Measurements from ENCODE around the gene MAP4K2.
A peak's percentile ranks its signal among the peaks of the same experiment; 100 is the strongest.

The MAP4K2 gene

DNA sequence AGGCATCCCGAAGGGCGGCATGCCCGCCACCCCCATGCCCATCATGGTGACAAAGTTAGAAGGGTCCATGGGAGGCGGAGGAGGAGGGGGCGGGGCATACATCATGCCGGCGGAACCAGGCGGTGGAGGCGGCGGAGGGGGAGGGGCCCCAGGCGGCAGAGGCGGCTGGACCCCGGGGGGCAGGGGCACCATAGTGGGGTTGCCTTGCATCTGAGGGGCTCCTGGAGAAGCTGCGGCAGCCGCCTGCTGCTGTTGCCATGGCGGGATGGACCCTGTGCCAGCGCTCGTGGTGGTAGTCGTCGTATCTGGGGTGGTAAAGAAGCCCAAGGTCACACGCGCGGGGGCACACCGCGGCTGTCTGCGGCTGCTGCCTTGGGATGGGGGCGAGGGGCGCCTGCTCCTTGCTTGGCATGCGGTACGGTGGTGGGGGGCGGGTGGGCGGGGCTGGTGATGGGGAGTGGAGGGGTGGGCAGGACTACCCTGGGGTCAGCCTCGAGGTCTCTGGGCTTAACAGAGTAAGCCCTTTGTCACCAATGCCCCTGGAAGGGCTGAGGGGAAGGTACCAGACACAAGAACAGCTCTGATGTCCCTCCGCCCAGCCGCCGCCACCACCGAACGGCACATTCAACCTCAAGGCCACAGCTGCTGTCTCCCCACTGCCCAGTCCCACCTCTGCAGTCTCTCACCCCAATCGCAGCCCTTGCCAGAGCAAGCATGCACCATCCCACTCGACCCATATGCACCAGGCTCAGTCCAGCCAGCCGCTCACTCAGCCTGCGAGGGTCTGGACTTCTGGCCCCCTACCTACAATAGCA lies 37.0 kb downstream of the MAP4K2 start:
- Histone ChIP-seq H3K4me3 (ENCODE audit: low read depth, low read length) (no peak overlapping the region), H3K4me2 (ENCODE audit: low read length) (no peak overlapping the region), H3K4me1 (peaks cover 15% of the 10 kb centered on the region), H2AFZ (no peak overlapping the region), H3K27me3 (ENCODE audit: control insufficient read depth, insufficient read depth, low read length) (no peaks in the 10 kb centered on the region), H3K9me3 (ENCODE audit: control insufficient read depth, low read length) (no peaks in the 10 kb centered on the region), H3K36me3 (ENCODE audit: control insufficient read depth, insufficient read depth, low read length) (no peaks in the 10 kb centered on the region), H3K9ac (no peak overlapping the region), H3K27ac (no peak overlapping the region), H3K79me2 (peaks cover 19% of the 10 kb centered on the region)
- TF ChIP-seq, protein P1, sequence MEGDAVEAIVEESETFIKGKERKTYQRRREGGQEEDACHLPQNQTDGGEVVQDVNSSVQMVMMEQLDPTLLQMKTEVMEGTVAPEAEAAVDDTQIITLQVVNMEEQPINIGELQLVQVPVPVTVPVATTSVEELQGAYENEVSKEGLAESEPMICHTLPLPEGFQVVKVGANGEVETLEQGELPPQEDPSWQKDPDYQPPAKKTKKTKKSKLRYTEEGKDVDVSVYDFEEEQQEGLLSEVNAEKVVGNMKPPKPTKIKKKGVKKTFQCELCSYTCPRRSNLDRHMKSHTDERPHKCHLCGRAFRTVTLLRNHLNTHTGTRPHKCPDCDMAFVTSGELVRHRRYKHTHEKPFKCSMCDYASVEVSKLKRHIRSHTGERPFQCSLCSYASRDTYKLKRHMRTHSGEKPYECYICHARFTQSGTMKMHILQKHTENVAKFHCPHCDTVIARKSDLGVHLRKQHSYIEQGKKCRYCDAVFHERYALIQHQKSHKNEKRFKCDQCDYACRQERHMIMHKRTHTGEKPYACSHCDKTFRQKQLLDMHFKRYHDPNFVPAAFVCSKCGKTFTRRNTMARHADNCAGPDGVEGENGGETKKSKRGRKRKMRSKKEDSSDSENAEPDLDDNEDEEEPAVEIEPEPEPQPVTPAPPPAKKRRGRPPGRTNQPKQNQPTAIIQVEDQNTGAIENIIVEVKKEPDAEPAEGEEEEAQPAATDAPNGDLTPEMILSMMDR (IDR thresholded peaks at IDR 0.05), result no peak

DNA sequence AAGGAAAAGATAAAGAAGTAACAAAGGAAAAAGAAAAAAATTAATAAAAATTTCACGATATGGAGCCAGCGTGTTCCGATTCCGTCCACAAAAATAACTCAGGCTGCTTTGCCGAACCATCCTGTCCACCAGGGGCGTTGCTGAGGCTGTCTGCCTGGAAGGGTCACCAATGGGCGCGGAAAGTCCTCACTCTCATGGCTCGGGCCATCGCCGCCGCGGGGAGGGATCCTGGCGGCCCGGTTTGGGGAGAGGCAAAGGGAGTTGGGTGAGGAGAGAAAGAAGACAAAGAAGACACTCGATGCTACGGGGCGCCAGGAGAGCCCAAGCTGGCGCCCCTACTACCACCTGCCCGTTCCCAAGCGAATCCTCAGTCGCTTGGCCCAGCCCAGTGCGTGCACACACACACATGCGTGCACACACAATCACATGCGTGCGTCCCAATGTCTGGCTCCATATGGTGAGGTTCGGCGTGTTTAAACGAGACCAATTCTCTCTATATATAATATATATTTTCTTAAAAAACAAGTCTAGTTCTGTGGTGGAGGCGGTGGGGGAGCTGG lies 37.6 kb downstream of the MAP4K2 start:
- peaks cover 15% of the 10 kb centered on the region for H3K4me1 ChIP-seq
- no peak overlapping the region for H3K27ac ChIP-seq
- H3K9me3 ChIP-seq (ENCODE audit: control insufficient read depth, low read length), result no peaks in the 10 kb centered on the region
- TF ChIP-seq, protein P1 (IDR thresholded peaks at IDR 0.05), result no peak
- H3K36me3 ChIP-seq (ENCODE audit: control insufficient read depth, insufficient read depth, low read length), result no peaks in the 10 kb centered on the region
- no peak overlapping the region for H3K4me2 ChIP-seq (ENCODE audit: low read length)
- H3K4me3 ChIP-seq (ENCODE audit: low read depth, low read length), result no peak overlapping the region
- H2AFZ ChIP-seq, result no peak overlapping the region
- peaks cover 18% of the 10 kb centered on the region for H3K79me2 ChIP-seq
- no peaks in the 10 kb centered on the region for H3K27me3 ChIP-seq (ENCODE audit: control insufficient read depth, insufficient read depth, low read length)
- H3K9ac ChIP-seq, result no peak overlapping the region

DNA sequence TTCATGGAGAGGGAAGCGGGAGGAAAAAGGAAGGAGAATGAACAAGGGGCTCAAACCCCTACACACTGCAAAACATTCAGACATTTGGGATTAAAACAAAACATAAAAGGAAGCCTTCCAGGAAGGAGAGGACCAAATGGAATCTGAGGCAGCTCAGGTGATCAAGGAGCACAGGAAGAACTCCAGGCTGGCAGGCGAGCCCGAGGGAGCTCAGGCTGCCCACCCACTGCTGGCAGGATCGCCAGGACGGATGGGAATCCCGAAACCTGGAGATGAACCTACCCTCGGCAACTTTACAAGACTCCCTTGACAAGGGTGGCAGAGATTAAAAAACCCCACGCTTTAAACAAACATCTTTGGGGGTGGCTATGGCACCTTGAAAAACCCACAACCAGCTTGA lies 38.3 kb downstream of the MAP4K2 start:
- H3K27ac ChIP-seq, result no peak overlapping the region
- TF ChIP-seq, protein P1 (IDR thresholded peaks at IDR 0.05), result no peak
- no peak overlapping the region for H2AFZ ChIP-seq
- H3K27me3 ChIP-seq (ENCODE audit: control insufficient read depth, insufficient read depth, low read length), result no peaks in the 10 kb centered on the region
- H3K4me1 ChIP-seq, result peaks cover 15% of the 10 kb centered on the region
- H3K9me3 ChIP-seq (ENCODE audit: control insufficient read depth, low read length), result no peaks in the 10 kb centered on the region
- H3K4me3 ChIP-seq (ENCODE audit: low read depth, low read length), result no peak overlapping the region
- no peak overlapping the region for H3K4me2 ChIP-seq (ENCODE audit: low read length)
- no peak overlapping the region for H3K9ac ChIP-seq
- no peaks in the 10 kb centered on the region for H3K36me3 ChIP-seq (ENCODE audit: control insufficient read depth, insufficient read depth, low read length)
- H3K79me2 ChIP-seq, result peaks cover 12% of the 10 kb centered on the region

GRCh38 chr11:64764040-64764611 lies 38.9 kb downstream of the MAP4K2 start:
- H3K36me3 ChIP-seq (ENCODE audit: control insufficient read depth, insufficient read depth, low read length), result no peaks in the 10 kb centered on the region
- TF ChIP-seq, protein P1 (IDR thresholded peaks at IDR 0.05), result no peak
- peak overlapping the region; percentile 66 for H3K27ac ChIP-seq
- no peaks in the 10 kb centered on the region for H3K9me3 ChIP-seq (ENCODE audit: control insufficient read depth, low read length)
- no peak overlapping the region for H3K9ac ChIP-seq
- H2AFZ ChIP-seq, result no peak overlapping the region
- no peaks in the 10 kb centered on the region for H3K27me3 ChIP-seq (ENCODE audit: control insufficient read depth, insufficient read depth, low read length)
- peaks cover 15% of the 10 kb centered on the region for H3K4me1 ChIP-seq
- H3K79me2 ChIP-seq, result peaks cover 8% of the 10 kb centered on the region
- no peak overlapping the region for H3K4me2 ChIP-seq (ENCODE audit: low read length)
- H3K4me3 ChIP-seq (ENCODE audit: low read depth, low read length), result no peak overlapping the region
